HG03025 (cell line): Measurements from ENCODE around the gene MEDAG.

Experiments
- ATAC-seq: cut with Tn5 transposase; IDR thresholded peaks from one replicate; pipeline ENCODE4 v1.9.1; 2021; ENCODE audit warnings: mild to moderate bottlenecking, moderate library complexity; ENCODE audit not compliant: unreplicated experiment, low FRiP score

Gene MEDAG

GRCh38 chr13:30905932-30906383 lies at the start of gene MEDAG:
MEDAG (plus strand) TSS chr13:30906271; CDS start chr13:30906516, 245 bp downstream.
- ATAC-seq, result no peak

- ATAC-seq, result no peak
Observed at GRCh38 chr13:30857018-30857417, 49.1 kb upstream of the MEDAG start.

GRCh38 chr13:30857636-30858035 lies 48.4 kb upstream of the MEDAG start:
- ATAC-seq, result no peak

GRCh38 chr13:30859326-30859725 lies 46.7 kb upstream of the MEDAG start:
- ATAC-seq, result no peak

- no peak for ATAC-seq
Observed at GRCh38 chr13:30861163-30861562, 44.9 kb upstream of the MEDAG start.

- no peak for ATAC-seq
Observed at GRCh38 chr13:30861836-30862467, 44.1 kb upstream of the MEDAG start.

GRCh38 chr13:30862707-30863106 lies 43.4 kb upstream of the MEDAG start:
- no peak for ATAC-seq

GRCh38 chr13:30863231-30863630 lies 42.8 kb upstream of the MEDAG start:
- ATAC-seq, result no peak

- no peak for ATAC-seq
Observed at GRCh38 chr13:30863796-30864195, 42.3 kb upstream of the MEDAG start.

- ATAC-seq, result no peak
Observed at GRCh38 chr13:30864433-30865122, 41.5 kb upstream of the MEDAG start.

- ATAC-seq, result no peak
Observed at GRCh38 chr13:30865123-30866049, 40.7 kb upstream of the MEDAG start.

GRCh38 chr13:30866677-30867076 lies 39.4 kb upstream of the MEDAG start:
- no peak for ATAC-seq

GRCh38 chr13:30867089-30867669 lies 38.9 kb upstream of the MEDAG start:
- ATAC-seq, result no peak

- no peak for ATAC-seq
Observed at GRCh38 chr13:30868799-30869470, 37.1 kb upstream of the MEDAG start.

- ATAC-seq, result no peak
Observed at GRCh38 chr13:30869491-30869890, 36.6 kb upstream of the MEDAG start.

- ATAC-seq, result no peak
Observed at GRCh38 chr13:30870049-30870884, 35.8 kb upstream of the MEDAG start.

GRCh38 chr13:30870916-30871587 lies 35.0 kb upstream of the MEDAG start:
- no peak for ATAC-seq

GRCh38 chr13:30871588-30872275 lies 34.3 kb upstream of the MEDAG start:
- no peak for ATAC-seq
